ENCODE results near the gene AHNAK. TPM values are rescaled to one million over a fixed set of nuclear protein-coding genes. Genes with fewer than 3 reads are reported as not detected.

AHNAK gene
- total RNA-seq, 3 donors from 2014 or later (not counting 1 experiment from before 2014, with no cell fraction given), result 623 to 740 (median 677) TPM

DNA sequence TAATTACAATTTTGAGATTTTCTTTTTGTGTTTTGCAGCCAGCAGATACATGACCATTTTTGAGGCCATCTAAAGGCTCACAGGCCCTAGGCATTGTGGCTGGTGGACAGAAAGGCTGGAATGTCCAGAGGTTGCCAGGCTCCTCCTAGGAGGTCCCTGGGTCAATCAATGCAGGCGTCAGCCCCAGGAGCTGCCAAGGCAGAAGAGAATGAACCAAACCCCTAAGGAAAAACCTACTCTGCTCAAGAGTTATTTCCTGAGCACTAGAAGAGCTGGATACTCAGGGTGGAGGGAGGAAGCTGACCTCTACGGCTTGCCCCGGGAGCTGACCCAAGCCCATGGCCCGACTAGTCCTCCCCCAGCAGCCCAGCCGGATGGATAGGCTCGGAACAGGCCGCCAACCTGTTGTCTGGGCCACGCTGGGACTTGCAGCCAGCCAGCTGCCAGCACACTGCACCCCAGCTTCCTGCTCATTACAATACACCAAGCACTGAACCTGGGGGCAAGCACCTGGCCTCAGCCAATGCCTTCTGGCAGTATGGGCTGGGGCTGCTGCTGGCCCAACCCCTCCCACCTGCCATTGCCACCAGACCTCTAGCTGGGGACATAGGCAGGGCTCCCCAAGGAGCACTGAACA, 133.4 kb downstream of the AHNAK start:
- Mint-ChIP-seq H3K4me1 (no peaks in the 10 kb centered on the region), H3K4me3 (no peak overlapping the region), H3K27me3 (ENCODE audit: low read depth in 2 of 2) (peaks cover 0 to 3% of the 10 kb centered on the region in 2 donors), H3K9me3 (no peaks in the 10 kb centered on the region), H3K27ac (no peak overlapping the region), H3K36me3 (no peaks in the 10 kb centered on the region)
- Histone ChIP-seq H3K9me3 (ENCODE audit: control insufficient read depth, insufficient read depth, low read length) (no peaks in the 10 kb centered on the region), H3K27me3 (ENCODE audit: control insufficient read depth, insufficient read depth, low read length) (no peaks in the 10 kb centered on the region), H3K4me3 (ENCODE audit: low read length) (no peak overlapping the region), H3K36me3 (ENCODE audit: control insufficient read depth, insufficient read depth, low read length) (no peaks in the 10 kb centered on the region), H3K4me1 (ENCODE audit: control insufficient read depth, insufficient read depth, low read length) (no peaks in the 10 kb centered on the region), H3K27ac (ENCODE audit: low read length) (no peak overlapping the region)
- TF ChIP-seq, protein P1, sequence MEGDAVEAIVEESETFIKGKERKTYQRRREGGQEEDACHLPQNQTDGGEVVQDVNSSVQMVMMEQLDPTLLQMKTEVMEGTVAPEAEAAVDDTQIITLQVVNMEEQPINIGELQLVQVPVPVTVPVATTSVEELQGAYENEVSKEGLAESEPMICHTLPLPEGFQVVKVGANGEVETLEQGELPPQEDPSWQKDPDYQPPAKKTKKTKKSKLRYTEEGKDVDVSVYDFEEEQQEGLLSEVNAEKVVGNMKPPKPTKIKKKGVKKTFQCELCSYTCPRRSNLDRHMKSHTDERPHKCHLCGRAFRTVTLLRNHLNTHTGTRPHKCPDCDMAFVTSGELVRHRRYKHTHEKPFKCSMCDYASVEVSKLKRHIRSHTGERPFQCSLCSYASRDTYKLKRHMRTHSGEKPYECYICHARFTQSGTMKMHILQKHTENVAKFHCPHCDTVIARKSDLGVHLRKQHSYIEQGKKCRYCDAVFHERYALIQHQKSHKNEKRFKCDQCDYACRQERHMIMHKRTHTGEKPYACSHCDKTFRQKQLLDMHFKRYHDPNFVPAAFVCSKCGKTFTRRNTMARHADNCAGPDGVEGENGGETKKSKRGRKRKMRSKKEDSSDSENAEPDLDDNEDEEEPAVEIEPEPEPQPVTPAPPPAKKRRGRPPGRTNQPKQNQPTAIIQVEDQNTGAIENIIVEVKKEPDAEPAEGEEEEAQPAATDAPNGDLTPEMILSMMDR (IDR thresholded peaks at IDR 0.05), result no peak
- intact Hi-C loops (cut with micrococcal nuclease), result no loop called here
- ATAC-seq (no peak), DNase-seq (no peak)
- WGBS (ENCODE audit: insufficient coverage), result 78% methylated on average over 8 of the region's 8 CpGs

DNA sequence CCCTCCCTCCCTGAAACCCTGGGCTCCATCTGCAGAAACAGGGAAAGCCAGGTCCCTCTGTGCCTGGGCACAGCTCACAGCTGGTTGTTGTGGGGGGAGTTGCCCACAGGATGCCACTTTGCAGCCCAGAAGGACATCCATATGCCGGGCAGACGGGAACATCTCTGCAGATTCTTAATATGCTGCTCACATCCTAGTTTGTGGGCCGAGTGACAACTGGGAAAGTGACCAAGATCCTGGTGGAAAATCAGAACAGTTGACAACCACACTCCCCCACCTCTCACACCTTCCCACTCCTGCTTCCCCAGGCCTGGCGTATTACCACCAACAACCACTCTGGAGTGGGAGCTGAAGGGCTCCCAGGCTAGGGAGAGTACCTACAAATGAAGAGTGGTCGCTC, 135.1 kb downstream of the AHNAK start:
- no peak overlapping the region for H3K27ac Mint-ChIP-seq
- no peaks in the 10 kb centered on the region for H3K4me1 Mint-ChIP-seq
- no peaks in the 10 kb centered on the region for H3K4me1 ChIP-seq (ENCODE audit: control insufficient read depth, insufficient read depth, low read length)
- DNase-seq (no peak), ATAC-seq (no peak)
- H3K9me3 Mint-ChIP-seq, result no peaks in the 10 kb centered on the region
- H3K36me3 ChIP-seq (ENCODE audit: control insufficient read depth, insufficient read depth, low read length), result no peaks in the 10 kb centered on the region
- H3K36me3 Mint-ChIP-seq, result no peaks in the 10 kb centered on the region
- no peaks in the 10 kb centered on the region for H3K27me3 ChIP-seq (ENCODE audit: control insufficient read depth, insufficient read depth, low read length)
- H3K4me3 Mint-ChIP-seq, result no peak overlapping the region
- no peaks in the 10 kb centered on the region for H3K9me3 ChIP-seq (ENCODE audit: control insufficient read depth, insufficient read depth, low read length)
- H3K27ac ChIP-seq (ENCODE audit: low read length), result no peak overlapping the region
- intact Hi-C loops (cut with micrococcal nuclease), result no loop called here
- H3K27me3 Mint-ChIP-seq (ENCODE audit: low read depth in 2 of 2), result peaks cover 0 to 3% of the 10 kb centered on the region in 2 donors
- no peak overlapping the region for H3K4me3 ChIP-seq (ENCODE audit: low read length)
- TF ChIP-seq, protein P1 (IDR thresholded peaks at IDR 0.05), result no peak
- 88% methylated on average over 5 of the region's 5 CpGs for whole genome bisulfite sequencing (ENCODE audit: insufficient coverage)

DNA sequence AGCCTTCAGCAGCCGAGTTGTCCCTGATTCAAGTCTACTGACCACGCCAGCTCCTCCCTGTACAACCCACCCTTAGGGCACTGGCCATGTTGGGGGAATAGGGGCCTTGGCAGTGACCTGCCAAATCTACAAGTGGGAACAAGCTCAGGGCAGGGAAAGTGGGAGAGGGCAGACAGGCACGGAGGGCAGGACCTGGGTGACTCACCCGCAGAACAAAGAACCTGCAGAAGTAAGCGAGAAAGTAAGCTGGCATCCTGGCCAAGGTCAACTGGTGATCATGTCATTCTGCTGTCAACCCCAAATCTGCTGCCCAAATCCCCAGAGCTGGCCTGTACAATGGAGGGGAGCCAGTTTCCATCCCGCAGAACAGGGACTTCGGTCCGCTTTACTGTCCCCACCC, 135.6 kb downstream of the AHNAK start:
- Histone ChIP-seq H3K4me3 (ENCODE audit: low read length) (no peak overlapping the region), H3K4me1 (ENCODE audit: control insufficient read depth, insufficient read depth, low read length) (no peaks in the 10 kb centered on the region), H3K27ac (ENCODE audit: low read length) (no peak overlapping the region), H3K9me3 (ENCODE audit: control insufficient read depth, insufficient read depth, low read length) (no peaks in the 10 kb centered on the region), H3K27me3 (ENCODE audit: control insufficient read depth, insufficient read depth, low read length) (no peaks in the 10 kb centered on the region), H3K36me3 (ENCODE audit: control insufficient read depth, insufficient read depth, low read length) (no peaks in the 10 kb centered on the region)
- Mint-ChIP-seq H3K9me3 (no peaks in the 10 kb centered on the region), H3K4me1 (no peaks in the 10 kb centered on the region), H3K27me3 (ENCODE audit: low read depth in 2 of 2) (peaks cover 0 to 3% of the 10 kb centered on the region in 2 donors), H3K27ac (no peak overlapping the region), H3K36me3 (no peaks in the 10 kb centered on the region), H3K4me3 (no peak overlapping the region)
- ATAC-seq, result no peak
- TF ChIP-seq, protein P1 (IDR thresholded peaks at IDR 0.05), result no peak
- 85% methylated on average over 8 of the region's 8 CpGs for WGBS (ENCODE audit: insufficient coverage)
- no peak for DNase-seq
- intact Hi-C loops (cut with micrococcal nuclease), result no loop called here

DNA sequence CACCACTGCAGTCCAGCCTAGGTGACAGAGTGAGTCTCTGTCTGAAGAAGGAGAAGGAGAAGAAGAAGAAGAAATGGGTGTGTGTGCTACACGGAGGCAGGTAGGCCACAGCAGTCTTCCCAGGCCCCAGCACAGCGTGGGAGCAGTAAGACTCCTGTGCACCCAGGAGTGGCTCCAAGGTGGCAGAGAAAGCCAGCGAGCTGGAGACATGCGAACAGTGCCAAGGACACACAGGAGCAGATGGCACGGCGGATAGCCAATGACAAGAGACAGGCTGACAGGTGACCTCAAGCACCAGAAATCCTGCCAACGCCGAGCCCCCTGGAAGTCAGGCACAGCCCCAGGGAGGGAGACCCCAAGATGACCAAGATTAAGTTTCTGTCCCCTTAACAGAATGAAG, 136.8 kb downstream of the AHNAK start:
- no peak for DNase-seq
- Histone ChIP-seq H3K4me1 (ENCODE audit: control insufficient read depth, insufficient read depth, low read length) (no peaks in the 10 kb centered on the region), H3K27ac (ENCODE audit: low read length) (no peak overlapping the region), H3K27me3 (ENCODE audit: control insufficient read depth, insufficient read depth, low read length) (no peaks in the 10 kb centered on the region), H3K9me3 (ENCODE audit: control insufficient read depth, insufficient read depth, low read length) (no peaks in the 10 kb centered on the region), H3K4me3 (ENCODE audit: low read length) (no peak overlapping the region), H3K36me3 (ENCODE audit: control insufficient read depth, insufficient read depth, low read length) (no peaks in the 10 kb centered on the region)
- ATAC-seq, result no peak
- intact Hi-C loops (cut with micrococcal nuclease), result no loop called here
- TF ChIP-seq, protein P1 (IDR thresholded peaks at IDR 0.05), result no peak
- Mint-ChIP-seq H3K27me3 (ENCODE audit: low read depth in 2 of 2) (no peaks in the 10 kb centered on the region), H3K4me1 (no peaks in the 10 kb centered on the region), H3K36me3 (no peaks in the 10 kb centered on the region), H3K27ac (no peak overlapping the region), H3K9me3 (no peaks in the 10 kb centered on the region), H3K4me3 (no peak overlapping the region)
- 95% methylated on average over 8 of the region's 8 CpGs for WGBS (ENCODE audit: insufficient coverage)
